Measurements from ENCODE around the gene NEAT1. TPM values are rescaled to one million over a fixed set of nuclear protein-coding genes. Genes with fewer than 3 reads are reported as not detected.
"Not testable (repeated sequence)": the region's sequence is repeated elsewhere in the genome, so short reads cannot be mapped to it uniquely, and the experiment has no call there.

The NEAT1 gene
- total RNA-seq, 1 experiment from 2014 or later = 938 TPM

DNA sequence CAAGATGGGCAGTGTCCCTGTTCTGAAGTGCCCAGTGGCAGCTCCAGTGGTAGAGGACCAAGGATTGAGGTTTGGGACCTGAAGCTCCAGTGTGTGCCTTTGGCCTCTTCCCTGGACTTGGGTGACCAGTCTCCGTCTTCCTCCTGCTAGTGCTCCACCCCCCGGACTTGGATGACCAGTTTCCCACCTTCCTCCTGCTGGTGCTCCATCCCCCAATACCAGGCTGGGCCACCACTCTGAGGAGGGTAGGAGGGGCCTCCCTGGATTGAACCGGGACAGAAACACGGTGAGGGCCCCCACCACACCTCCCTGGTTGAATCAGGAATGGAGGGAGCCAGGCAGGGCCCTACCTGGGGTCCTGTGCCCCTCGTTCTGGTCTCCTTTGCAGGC lies 10.9 kb upstream of the NEAT1 start:
- POLR2A ChIA-PET (ENCODE audit: unreplicated experiment) = no interaction called here
- TF ChIP-seq, protein P1, sequence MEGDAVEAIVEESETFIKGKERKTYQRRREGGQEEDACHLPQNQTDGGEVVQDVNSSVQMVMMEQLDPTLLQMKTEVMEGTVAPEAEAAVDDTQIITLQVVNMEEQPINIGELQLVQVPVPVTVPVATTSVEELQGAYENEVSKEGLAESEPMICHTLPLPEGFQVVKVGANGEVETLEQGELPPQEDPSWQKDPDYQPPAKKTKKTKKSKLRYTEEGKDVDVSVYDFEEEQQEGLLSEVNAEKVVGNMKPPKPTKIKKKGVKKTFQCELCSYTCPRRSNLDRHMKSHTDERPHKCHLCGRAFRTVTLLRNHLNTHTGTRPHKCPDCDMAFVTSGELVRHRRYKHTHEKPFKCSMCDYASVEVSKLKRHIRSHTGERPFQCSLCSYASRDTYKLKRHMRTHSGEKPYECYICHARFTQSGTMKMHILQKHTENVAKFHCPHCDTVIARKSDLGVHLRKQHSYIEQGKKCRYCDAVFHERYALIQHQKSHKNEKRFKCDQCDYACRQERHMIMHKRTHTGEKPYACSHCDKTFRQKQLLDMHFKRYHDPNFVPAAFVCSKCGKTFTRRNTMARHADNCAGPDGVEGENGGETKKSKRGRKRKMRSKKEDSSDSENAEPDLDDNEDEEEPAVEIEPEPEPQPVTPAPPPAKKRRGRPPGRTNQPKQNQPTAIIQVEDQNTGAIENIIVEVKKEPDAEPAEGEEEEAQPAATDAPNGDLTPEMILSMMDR (conservative IDR thresholded peaks at IDR 0.05) = no peak
- no peak for TF ChIP-seq EZH2 (IDR thresholded peaks at IDR 0.05; ENCODE audit: low read depth)
- no TSS peak for BruUV-seq (replicated peaks)
- Histone ChIP-seq H3K36me3 (ENCODE audit: low read depth) (peaks cover 18% of the 10 kb centered on the region), H3K9me2 (ENCODE audit: insufficient read depth) (no peaks in the 10 kb centered on the region), H3K27ac (no peak overlapping the region), H3F3A (ENCODE audit: insufficient read depth, low read depth) (peaks cover 18% of the 10 kb centered on the region), H3K4me1 (replicated peaks; ENCODE audit: insufficient read depth) (peaks cover 10% of the 10 kb centered on the region), H3K79me2 (ENCODE audit: low read depth) (peaks cover 2% of the 10 kb centered on the region; the same call in 1 of the 2 replicates), H3K4me2 (no peak overlapping the region), H4K20me1 (ENCODE audit: insufficient read depth) (no peaks in the 10 kb centered on the region), H3K4me3 (no peak overlapping the region), H3K27me3 (ENCODE audit: insufficient read depth, low read depth) (no peaks in the 10 kb centered on the region), H3K9me3 (ENCODE audit: insufficient read depth, low read depth) (no peaks in the 10 kb centered on the region), H2AFZ (no peak overlapping the region)
- intact Hi-C loops (cut with micrococcal nuclease; ENCODE audit: unreplicated experiment) = no loop called here
- CTCF ChIA-PET = no interaction called here
- DNase-seq = no peak

DNA sequence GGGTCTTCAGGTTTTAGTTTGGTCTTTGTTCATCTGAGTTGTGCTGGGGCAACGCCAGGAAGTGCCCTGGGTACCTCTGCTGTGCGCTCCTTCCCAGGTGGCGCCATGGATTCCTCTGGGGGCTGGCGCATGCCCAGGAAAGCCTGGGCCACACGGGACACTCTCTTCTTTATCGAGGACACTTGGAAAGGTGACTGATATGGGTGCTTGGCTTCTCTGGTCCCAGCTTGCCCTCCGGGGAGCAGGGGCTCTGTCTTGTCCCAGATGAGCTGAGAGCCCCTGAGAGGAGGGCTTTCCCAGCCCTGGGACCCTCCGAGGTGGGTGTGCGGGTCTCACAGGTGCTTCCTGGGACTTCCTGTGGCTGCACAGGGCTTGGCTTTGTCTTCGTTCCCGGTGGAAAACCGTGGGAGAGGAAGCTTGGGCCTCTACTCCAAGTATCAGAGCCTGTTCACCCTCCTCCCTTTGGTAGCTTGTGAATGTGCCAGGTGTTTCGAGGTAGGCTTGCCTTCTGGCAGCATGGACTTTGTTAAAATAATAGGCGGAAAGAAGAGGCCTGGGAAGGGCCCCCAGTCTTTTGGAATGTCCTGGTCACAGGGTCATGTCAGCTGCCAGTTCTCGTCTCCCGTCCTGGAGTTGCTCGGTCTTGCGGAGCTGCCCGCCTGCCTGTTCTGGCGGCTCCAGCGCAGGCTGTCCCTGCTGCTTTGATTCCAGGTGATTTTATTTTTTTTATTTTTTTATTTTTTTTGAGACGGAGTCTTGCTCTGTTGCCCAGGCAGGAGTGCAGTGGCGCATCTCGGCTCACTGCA lies 10.1 kb upstream of the NEAT1 start:
- H3F3A ChIP-seq (ENCODE audit: insufficient read depth, low read depth) = peaks cover 23% of the 10 kb centered on the region
- ChIA-PET CTCF (no interaction called here), POLR2A (ENCODE audit: unreplicated experiment) (interaction anchor here (0.6 to 0.7 kb wide), 2 partner anchors 116 to 301 kb away, joined by 4 to 8 read pairs; no protein-coding TSS in a partner anchor)
- H3K27me3 ChIP-seq (ENCODE audit: insufficient read depth, low read depth) = no peaks in the 10 kb centered on the region
- H3K4me1 ChIP-seq (replicated peaks; ENCODE audit: insufficient read depth) = peaks cover 18% of the 10 kb centered on the region
- intact Hi-C loops (cut with micrococcal nuclease; ENCODE audit: unreplicated experiment) = no loop called here
- H2AFZ ChIP-seq = no peak overlapping the region
- no peaks in the 10 kb centered on the region for H3K9me2 ChIP-seq (ENCODE audit: insufficient read depth)
- no peak for DNase-seq
- TF ChIP-seq EZH2 (IDR thresholded peaks at IDR 0.05; ENCODE audit: low read depth) = no peak
- TF ChIP-seq, protein P1 (conservative IDR thresholded peaks at IDR 0.05) = no peak
- peaks cover 18% of the 10 kb centered on the region for H3K36me3 ChIP-seq (ENCODE audit: low read depth)
- peaks cover 10% of the 10 kb centered on the region for H3K79me2 ChIP-seq (ENCODE audit: low read depth)
- no peak overlapping the region for H3K27ac ChIP-seq
- no TSS peak for BruUV-seq (replicated peaks)
- H4K20me1 ChIP-seq (ENCODE audit: insufficient read depth) = no peaks in the 10 kb centered on the region
- no peak overlapping the region for H3K4me2 ChIP-seq
- H3K9me3 ChIP-seq (ENCODE audit: insufficient read depth, low read depth) = no peaks in the 10 kb centered on the region
- no peak overlapping the region for H3K4me3 ChIP-seq

DNA sequence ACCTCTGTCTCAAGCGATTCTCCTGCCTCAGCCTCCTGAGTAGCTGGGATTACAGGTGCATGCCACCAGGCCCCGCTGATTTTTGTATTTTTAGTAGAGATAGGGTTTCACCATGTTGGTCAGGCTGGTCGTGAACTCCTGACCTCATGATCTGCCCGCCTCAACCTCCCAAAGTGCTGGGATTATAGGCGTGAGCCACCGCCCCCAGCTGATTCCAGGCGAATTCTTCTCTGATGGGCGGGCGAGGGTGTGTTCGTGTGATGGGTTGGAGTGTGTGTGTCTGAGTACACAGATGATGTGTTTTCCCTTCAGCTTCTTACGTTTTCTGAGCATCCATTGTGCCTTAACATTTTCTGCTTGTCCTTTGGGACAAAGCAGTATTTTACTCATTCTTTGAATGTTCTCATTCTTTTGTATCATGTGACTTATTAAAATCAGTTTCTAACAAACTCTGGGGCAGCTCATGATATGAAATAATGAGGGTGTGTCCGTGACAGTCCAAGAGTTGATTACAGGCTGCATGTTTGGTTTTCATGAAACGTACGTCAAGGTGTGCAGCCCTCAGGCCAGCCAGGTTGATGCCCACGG lies 9.4 kb upstream of the NEAT1 start:
- H3K27ac ChIP-seq; CTCF ChIA-PET; H3K27me3 ChIP-seq (ENCODE audit: insufficient read depth, low read depth); H3K4me2 ChIP-seq; DNase-seq; H4K20me1 ChIP-seq (ENCODE audit: insufficient read depth); BruUV-seq (replicated peaks); H3K9me3 ChIP-seq (ENCODE audit: insufficient read depth, low read depth); H2AFZ ChIP-seq; H3K9me2 ChIP-seq (ENCODE audit: insufficient read depth); intact Hi-C loops (cut with micrococcal nuclease; ENCODE audit: unreplicated experiment); H3K4me3 ChIP-seq: not testable (repeated sequence)
- POLR2A ChIA-PET (ENCODE audit: unreplicated experiment) = interaction anchor here (0.6 to 0.7 kb wide), 2 partner anchors 116 to 301 kb away, joined by 4 to 8 read pairs; no protein-coding TSS in a partner anchor
- peaks cover 16% of the 10 kb centered on the region for H3K79me2 ChIP-seq (ENCODE audit: low read depth)
- H3K4me1 ChIP-seq (replicated peaks; ENCODE audit: insufficient read depth) = peaks cover 25% of the 10 kb centered on the region
- peaks cover 17% of the 10 kb centered on the region for H3K36me3 ChIP-seq (ENCODE audit: low read depth)
- peaks cover 29% of the 10 kb centered on the region for H3F3A ChIP-seq (ENCODE audit: insufficient read depth, low read depth)
